ENCODE results near the gene ANO10. TPM values are rescaled to one million over a fixed set of nuclear protein-coding genes. Genes with fewer than 3 reads are reported as not detected.

Gene ANO10
- total and polyA plus RNA-seq, 7 donors: 10.3 to 18.8 (median 13.1) TPM

DNA sequence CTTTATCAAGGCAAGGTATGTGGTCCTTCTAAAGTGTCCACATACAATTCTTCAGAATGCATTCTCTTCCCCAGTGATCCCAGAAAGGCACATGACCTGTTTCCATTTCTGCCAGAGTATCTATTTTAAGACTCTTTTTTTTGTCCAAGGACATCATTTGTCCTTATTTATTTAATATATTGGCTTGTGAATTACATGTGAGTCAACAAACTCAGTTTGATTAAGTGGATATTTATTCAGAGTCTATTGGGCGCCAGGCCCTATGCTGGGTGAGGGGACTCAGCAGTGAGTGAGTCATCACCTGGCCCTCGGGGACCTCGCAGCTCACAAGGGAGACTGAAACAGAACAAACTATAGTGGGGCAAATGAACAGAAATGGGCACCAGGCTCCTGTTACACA, 198.7 kb downstream of the ANO10 start:
- TF ChIP-seq, protein P1, sequence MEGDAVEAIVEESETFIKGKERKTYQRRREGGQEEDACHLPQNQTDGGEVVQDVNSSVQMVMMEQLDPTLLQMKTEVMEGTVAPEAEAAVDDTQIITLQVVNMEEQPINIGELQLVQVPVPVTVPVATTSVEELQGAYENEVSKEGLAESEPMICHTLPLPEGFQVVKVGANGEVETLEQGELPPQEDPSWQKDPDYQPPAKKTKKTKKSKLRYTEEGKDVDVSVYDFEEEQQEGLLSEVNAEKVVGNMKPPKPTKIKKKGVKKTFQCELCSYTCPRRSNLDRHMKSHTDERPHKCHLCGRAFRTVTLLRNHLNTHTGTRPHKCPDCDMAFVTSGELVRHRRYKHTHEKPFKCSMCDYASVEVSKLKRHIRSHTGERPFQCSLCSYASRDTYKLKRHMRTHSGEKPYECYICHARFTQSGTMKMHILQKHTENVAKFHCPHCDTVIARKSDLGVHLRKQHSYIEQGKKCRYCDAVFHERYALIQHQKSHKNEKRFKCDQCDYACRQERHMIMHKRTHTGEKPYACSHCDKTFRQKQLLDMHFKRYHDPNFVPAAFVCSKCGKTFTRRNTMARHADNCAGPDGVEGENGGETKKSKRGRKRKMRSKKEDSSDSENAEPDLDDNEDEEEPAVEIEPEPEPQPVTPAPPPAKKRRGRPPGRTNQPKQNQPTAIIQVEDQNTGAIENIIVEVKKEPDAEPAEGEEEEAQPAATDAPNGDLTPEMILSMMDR (IDR thresholded peaks at IDR 0.05): no peak
- DNase-seq (peak; percentile 17 to 69), ATAC-seq (peak; percentile 36 to 75 (median 56))
- Histone ChIP-seq H3K4me3 (no peak overlapping the region), H3K36me3 (ENCODE audit: insufficient read depth in 1 of 2, low read depth in 1 of 2) (no peaks in the 10 kb centered on the region), H3K9me3 (peaks cover 4% of the 10 kb centered on the region), H3K27ac (peak overlapping the region; percentile 58), H3K27me3 (ENCODE audit: insufficient read depth in 3 of 3, low read length in 2 of 3) (no peaks in the 10 kb centered on the region), H3K4me1 (peaks cover 32% of the 10 kb centered on the region)
- intact Hi-C loops (cut with DNase I): no loop called here
- WGBS, 3 donors: 47 to 58% (median 51%) methylated on average over 3 of the region's 3 CpGs

DNA sequence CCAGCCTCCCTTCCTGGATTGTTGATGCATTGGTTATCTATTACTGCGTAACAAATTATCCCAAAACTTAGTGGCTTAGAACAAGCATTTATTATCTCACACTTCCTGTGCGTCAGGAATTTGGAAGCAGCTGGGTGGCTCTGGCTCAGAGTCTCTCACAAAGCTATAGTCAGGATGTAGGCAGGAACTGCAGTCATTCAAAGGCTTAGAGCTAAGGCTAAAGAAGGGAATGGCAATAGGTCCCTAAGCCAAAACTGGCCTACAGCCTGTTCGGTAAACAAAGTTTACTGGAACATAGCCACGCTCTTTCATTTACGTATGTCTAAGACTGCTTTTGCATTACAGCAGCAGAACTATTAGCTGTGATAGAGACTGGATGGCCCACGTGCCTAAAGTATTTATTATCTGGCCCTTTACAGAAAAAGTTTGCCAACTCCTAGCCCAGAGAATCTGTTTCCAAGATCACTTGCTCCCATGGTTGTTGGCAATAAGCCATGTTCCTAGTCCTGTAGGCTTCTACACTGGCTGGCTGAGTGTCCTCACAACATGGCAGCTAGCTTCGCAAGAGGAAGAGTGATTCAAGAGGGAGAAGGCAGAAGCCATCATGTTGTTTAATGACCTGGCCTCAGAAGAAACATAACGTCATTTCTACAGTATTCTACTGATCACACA, 203.1 kb downstream of the ANO10 start:
- no peak for DNase-seq
- 55 to 67% (median 62%) methylated on average over 8 of the region's 8 CpGs for WGBS, 3 donors
- Histone ChIP-seq H3K9me3 (no peaks in the 10 kb centered on the region), H3K4me3 (no peak overlapping the region), H3K36me3 (ENCODE audit: insufficient read depth in 1 of 2, low read depth in 1 of 2) (no peaks in the 10 kb centered on the region), H3K27ac (peak overlapping the region; percentile 60), H3K4me1 (peaks cover 20% of the 10 kb centered on the region), H3K27me3 (ENCODE audit: insufficient read depth in 3 of 3, low read length in 2 of 3) (no peaks in the 10 kb centered on the region)
- TF ChIP-seq, protein P1 (IDR thresholded peaks at IDR 0.05): no peak
- intact Hi-C loops (cut with DNase I): no loop called here
- ATAC-seq: peak in 2 of 4 donors; percentile 33 to 46

DNA sequence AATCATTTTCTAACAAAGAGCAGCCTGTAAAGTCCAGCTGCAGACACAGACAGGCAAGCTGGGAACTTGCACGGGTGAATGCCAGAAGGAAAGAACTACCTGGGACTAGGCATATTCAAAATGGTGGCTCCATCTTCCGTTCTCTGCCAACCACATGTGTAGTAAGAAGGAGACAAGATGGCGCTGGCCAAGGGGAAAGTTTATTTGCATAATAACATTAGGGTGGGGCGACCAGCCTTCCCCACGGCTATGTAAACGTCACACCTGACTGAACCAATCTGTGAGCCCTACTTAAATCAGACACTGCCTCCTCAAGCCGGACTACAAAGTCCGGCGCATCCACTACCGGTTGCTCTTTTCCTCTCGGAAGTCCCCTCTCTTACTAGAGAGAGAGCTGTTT, 204.7 kb downstream of the ANO10 start:
- Histone ChIP-seq H3K9me3 (no peaks in the 10 kb centered on the region), H3K27ac (no peak overlapping the region), H3K36me3 (ENCODE audit: insufficient read depth in 1 of 2, low read depth in 1 of 2) (no peaks in the 10 kb centered on the region), H3K4me3 (no peak overlapping the region), H3K4me1 (peaks cover 10% of the 10 kb centered on the region), H3K27me3 (ENCODE audit: insufficient read depth in 3 of 3, low read length in 2 of 3) (no peaks in the 10 kb centered on the region)
- no peak for ATAC-seq
- TF ChIP-seq, protein P1 (IDR thresholded peaks at IDR 0.05): no peak
- 92 to 97% (median 96%) methylated on average over 11 of the region's 11 CpGs for WGBS, 3 donors
- intact Hi-C loops (cut with DNase I): no loop called here
- no peak for DNase-seq

GRCh38 chr3:43415088-43415487, 206.7 kb downstream of the ANO10 start:
- TF ChIP-seq, protein P1 (IDR thresholded peaks at IDR 0.05): no peak
- Histone ChIP-seq H3K9me3 (no peaks in the 10 kb centered on the region), H3K27ac (no peak overlapping the region), H3K36me3 (ENCODE audit: insufficient read depth in 1 of 2, low read depth in 1 of 2) (no peaks in the 10 kb centered on the region), H3K27me3 (ENCODE audit: insufficient read depth in 3 of 3, low read length in 2 of 3) (no peaks in the 10 kb centered on the region), H3K4me3 (no peak overlapping the region), H3K4me1 (peaks cover 10% of the 10 kb centered on the region)
- intact Hi-C loops (cut with DNase I): no loop called here
- ATAC-seq: no peak
- WGBS, 3 donors: 94 to 99% (median 98%) methylated on average over 5 of the region's 5 CpGs
- no peak for DNase-seq
